ENCODE measurements around the gene GNG14. TPM values are rescaled to one million over a fixed set of nuclear protein-coding genes. Genes with fewer than 3 reads are reported as not detected.

GNG14 gene
- total and polyA plus RNA-seq, 2 experiments from 2014 or later = not detected

DNA sequence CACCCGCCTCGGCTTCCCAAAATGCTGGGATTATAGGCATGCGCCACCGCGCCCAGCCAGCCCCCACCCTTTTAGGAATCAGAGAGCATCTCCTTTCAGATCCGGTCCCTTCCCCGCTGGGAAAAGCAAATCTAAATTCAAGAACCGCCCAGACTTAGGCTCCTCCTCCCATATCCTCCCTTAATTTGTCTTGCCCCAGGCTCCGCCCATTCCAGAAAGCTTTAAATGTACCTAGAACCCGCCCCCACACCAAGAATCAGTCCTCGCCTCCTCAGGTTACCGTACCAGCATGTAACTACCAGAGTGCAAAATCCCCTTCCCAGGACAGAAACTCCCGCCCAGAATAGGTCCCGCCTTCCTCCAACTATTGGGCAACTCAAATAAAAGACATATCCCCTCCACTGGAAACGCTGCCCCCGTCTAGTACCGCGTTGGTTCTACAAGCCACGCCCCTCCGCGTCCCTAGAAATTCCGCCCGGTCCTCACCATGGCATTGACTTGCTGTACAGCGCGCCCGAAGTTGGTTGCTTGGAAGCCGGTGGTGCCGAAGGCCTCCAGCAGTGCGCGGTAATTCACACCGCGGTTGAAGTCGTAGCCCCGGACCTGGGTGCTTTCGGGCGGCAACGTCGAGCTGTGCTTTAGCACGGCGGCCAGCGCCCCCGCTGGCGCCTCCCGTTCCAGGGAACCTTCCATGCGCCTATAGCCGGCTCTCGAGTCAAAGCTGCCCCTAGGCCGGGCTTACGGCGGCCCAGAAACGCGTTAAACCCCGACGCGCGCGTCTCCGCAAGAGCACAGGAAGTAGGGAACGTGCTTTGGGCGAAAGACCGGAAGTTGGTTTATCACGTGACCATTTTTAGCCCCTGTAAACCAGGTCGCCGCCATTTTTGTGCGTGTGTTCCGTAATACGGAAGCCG lies 6.5 kb upstream of the GNG14 start, which contains the start of gene DHPS (continued):
- TF ChIP-seq, protein P1, sequence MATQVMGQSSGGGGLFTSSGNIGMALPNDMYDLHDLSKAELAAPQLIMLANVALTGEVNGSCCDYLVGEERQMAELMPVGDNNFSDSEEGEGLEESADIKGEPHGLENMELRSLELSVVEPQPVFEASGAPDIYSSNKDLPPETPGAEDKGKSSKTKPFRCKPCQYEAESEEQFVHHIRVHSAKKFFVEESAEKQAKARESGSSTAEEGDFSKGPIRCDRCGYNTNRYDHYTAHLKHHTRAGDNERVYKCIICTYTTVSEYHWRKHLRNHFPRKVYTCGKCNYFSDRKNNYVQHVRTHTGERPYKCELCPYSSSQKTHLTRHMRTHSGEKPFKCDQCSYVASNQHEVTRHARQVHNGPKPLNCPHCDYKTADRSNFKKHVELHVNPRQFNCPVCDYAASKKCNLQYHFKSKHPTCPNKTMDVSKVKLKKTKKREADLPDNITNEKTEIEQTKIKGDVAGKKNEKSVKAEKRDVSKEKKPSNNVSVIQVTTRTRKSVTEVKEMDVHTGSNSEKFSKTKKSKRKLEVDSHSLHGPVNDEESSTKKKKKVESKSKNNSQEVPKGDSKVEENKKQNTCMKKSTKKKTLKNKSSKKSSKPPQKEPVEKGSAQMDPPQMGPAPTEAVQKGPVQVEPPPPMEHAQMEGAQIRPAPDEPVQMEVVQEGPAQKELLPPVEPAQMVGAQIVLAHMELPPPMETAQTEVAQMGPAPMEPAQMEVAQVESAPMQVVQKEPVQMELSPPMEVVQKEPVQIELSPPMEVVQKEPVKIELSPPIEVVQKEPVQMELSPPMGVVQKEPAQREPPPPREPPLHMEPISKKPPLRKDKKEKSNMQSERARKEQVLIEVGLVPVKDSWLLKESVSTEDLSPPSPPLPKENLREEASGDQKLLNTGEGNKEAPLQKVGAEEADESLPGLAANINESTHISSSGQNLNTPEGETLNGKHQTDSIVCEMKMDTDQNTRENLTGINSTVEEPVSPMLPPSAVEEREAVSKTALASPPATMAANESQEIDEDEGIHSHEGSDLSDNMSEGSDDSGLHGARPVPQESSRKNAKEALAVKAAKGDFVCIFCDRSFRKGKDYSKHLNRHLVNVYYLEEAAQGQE (IDR thresholded peaks at IDR 0.05; ENCODE audit: unreplicated experiment) = no peak
- peak; percentile 79 for TF ChIP-seq POLR2AphosphoS5 (IDR thresholded peaks at IDR 0.05; ENCODE audit: low read depth)

DNA sequence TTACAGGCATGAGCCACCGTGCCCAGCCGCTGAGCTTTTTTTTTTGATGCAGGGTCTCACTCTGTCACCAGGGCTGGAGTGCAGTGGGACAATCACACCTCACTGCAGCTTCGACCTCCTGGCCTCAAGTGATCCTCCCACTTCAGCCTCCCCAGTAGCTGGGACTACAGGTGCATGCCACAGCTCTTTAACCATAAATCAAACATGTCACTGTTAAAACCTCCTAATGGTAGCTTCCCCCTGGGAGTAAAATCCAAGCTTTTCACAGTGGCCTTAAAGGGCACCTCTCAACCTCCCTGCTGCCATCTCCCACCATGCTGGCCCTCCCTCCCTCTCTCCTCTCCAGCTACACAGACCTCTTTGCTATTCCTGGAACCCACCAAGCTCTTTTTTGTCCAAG lies 2.0 kb upstream of the GNG14 start:
- Mint-ChIP-seq H3K36me3 (ENCODE audit: low read depth) (peaks cover 4% of the 10 kb centered on the region), H3K4me1 (peaks cover 2% of the 10 kb centered on the region; the same call in 2 of the 3 replicates), H3K4me3 (no peak overlapping the region), H3K9me3 (peaks cover 4% of the 10 kb centered on the region; the same call in 1 of the 3 replicates), H3K27ac (no peak overlapping the region), H3K27me3 (ENCODE audit: insufficient read depth, low read depth, poor library complexity) (peaks cover 19% of the 10 kb centered on the region)
- TF ChIP-seq, protein P2, sequence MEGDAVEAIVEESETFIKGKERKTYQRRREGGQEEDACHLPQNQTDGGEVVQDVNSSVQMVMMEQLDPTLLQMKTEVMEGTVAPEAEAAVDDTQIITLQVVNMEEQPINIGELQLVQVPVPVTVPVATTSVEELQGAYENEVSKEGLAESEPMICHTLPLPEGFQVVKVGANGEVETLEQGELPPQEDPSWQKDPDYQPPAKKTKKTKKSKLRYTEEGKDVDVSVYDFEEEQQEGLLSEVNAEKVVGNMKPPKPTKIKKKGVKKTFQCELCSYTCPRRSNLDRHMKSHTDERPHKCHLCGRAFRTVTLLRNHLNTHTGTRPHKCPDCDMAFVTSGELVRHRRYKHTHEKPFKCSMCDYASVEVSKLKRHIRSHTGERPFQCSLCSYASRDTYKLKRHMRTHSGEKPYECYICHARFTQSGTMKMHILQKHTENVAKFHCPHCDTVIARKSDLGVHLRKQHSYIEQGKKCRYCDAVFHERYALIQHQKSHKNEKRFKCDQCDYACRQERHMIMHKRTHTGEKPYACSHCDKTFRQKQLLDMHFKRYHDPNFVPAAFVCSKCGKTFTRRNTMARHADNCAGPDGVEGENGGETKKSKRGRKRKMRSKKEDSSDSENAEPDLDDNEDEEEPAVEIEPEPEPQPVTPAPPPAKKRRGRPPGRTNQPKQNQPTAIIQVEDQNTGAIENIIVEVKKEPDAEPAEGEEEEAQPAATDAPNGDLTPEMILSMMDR (conservative IDR thresholded peaks at IDR 0.05; ENCODE audit: low read depth in 2 of 2) = no peak
- TF ChIP-seq, protein P3, sequence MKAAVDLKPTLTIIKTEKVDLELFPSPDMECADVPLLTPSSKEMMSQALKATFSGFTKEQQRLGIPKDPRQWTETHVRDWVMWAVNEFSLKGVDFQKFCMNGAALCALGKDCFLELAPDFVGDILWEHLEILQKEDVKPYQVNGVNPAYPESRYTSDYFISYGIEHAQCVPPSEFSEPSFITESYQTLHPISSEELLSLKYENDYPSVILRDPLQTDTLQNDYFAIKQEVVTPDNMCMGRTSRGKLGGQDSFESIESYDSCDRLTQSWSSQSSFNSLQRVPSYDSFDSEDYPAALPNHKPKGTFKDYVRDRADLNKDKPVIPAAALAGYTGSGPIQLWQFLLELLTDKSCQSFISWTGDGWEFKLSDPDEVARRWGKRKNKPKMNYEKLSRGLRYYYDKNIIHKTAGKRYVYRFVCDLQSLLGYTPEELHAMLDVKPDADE (IDR thresholded peaks at IDR 0.05) = no peak
- Histone ChIP-seq H2AFZ (no peak overlapping the region), H3K4me3 (no peak overlapping the region), H3F3A (replicated peaks; ENCODE audit: low read depth) (no peaks in the 10 kb centered on the region), H3K4me2 (no peak overlapping the region), H3K9me2 (ENCODE audit: insufficient read depth) (no peaks in the 10 kb centered on the region), H3K36me3 (ENCODE audit: insufficient read depth) (no peaks in the 10 kb centered on the region), H3K27ac (ENCODE audit: low read depth) (no peak overlapping the region), H3K4me1 (ENCODE audit: insufficient read depth) (no peaks in the 10 kb centered on the region), H3K27me3 (ENCODE audit: insufficient read depth) (no peaks in the 10 kb centered on the region), H3K79me2 (replicated peaks; ENCODE audit: insufficient read depth) (no peaks in the 10 kb centered on the region), H4K20me1 (replicated peaks; ENCODE audit: insufficient read depth) (no peaks in the 10 kb centered on the region)
- ATAC-seq (no peak), DNase-seq (ENCODE audit: low spot score) (no peak)

DNA sequence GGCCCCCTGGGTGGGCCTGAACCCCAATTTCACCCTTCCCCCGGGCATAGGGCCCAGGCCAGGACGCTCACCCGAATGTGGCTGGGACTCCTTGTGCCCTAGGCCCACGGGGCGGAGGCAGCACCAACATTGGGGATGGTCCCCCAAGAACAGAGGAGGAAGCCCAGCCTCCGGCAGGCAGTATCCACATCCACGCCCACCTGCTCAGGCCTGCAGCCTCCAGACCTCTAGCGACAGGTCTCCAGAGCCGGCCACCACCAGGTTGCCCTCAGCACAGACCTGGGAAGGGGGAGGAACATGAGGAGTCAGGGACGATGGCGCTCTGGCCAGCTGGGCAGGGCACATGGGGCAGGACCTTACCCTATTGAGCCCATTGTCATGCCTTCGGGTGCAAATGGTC lies 1.2 kb downstream of the GNG14 start:
- Mint-ChIP-seq H3K36me3 (ENCODE audit: low read depth) (no peaks in the 10 kb centered on the region; the same call in 2 of the 3 replicates), H3K9me3 (no peaks in the 10 kb centered on the region), H3K4me3 (no peak overlapping the region), H3K4me1 (no peaks in the 10 kb centered on the region), H3K27me3 (ENCODE audit: insufficient read depth, low read depth, poor library complexity) (peaks cover 14% of the 10 kb centered on the region), H3K27ac (no peak overlapping the region)
- Histone ChIP-seq H4K20me1 (replicated peaks; ENCODE audit: insufficient read depth) (no peaks in the 10 kb centered on the region), H2AFZ (no peak overlapping the region), H3K4me3 (no peak overlapping the region), H3K4me2 (no peak overlapping the region), H3K79me2 (replicated peaks; ENCODE audit: insufficient read depth) (no peaks in the 10 kb centered on the region), H3K4me1 (ENCODE audit: insufficient read depth) (no peaks in the 10 kb centered on the region), H3K27ac (ENCODE audit: low read depth) (no peak overlapping the region), H3K27me3 (ENCODE audit: insufficient read depth) (no peaks in the 10 kb centered on the region), H3F3A (replicated peaks; ENCODE audit: low read depth) (no peaks in the 10 kb centered on the region), H3K9me2 (ENCODE audit: insufficient read depth) (no peaks in the 10 kb centered on the region), H3K36me3 (ENCODE audit: insufficient read depth) (no peaks in the 10 kb centered on the region)
- ATAC-seq = no peak
- no peak for DNase-seq (ENCODE audit: low spot score)
- no peak for TF ChIP-seq POLR2AphosphoS5 (IDR thresholded peaks at IDR 0.05; ENCODE audit: low read depth)
- TF ChIP-seq JUNB (IDR thresholded peaks at IDR 0.05; ENCODE audit: unreplicated experiment) = no peak
- TF ChIP-seq NANOG (IDR thresholded peaks at IDR 0.05; ENCODE audit: borderline replicate concordance) = no peak
- TF ChIP-seq EZH2phosphoT487 (IDR thresholded peaks at IDR 0.05; ENCODE audit: unreplicated experiment) = no peak
- TF ChIP-seq, protein P1 (IDR thresholded peaks at IDR 0.05; ENCODE audit: unreplicated experiment) = no peak
- no peak for TF ChIP-seq STAT1 (IDR thresholded peaks at IDR 0.05; ENCODE audit: unreplicated experiment)
- no peak for TF ChIP-seq ZNF114 (CRISPR knock-in tag; IDR thresholded peaks at IDR 0.05)
- TF ChIP-seq, protein P3 (IDR thresholded peaks at IDR 0.05) = no peak

Measured in GM23338 (cell line).